Fibroblast of villous mesenchyme (primary cell): Measurements from ENCODE around the gene FRMD8. TPM values are rescaled to one million over a fixed set of nuclear protein-coding genes. Genes with fewer than 3 reads are reported as not detected.

Experiments used
- DNase-seq: peaks from one replicate; pipeline ENCODE4 v3.0.0-alpha.2; 2010; ENCODE audit warnings: low read depth
- H3K4me3 ChIP-seq: 2 replicates; pipeline ENCODE4 v1.5.1; 2011; ENCODE audit warnings: low read depth, mild to moderate bottlenecking, low read length
- CTCF ChIP-seq: IDR thresholded peaks from 2 replicates; pipeline ENCODE4 v1.5.1; 2012; ENCODE audit warnings: low read depth, mild to moderate bottlenecking, low read length; ENCODE audit not compliant: insufficient read depth
- total RNA-seq: library from RNA; depleted of rRNA; stranded (reverse); fragments of >200 nt; gene quantifications from 2 replicates; pipeline ENCODE4 v1.2.3, GENCODE V29; 2012

Gene FRMD8
- total RNA-seq, 1 donor: 44.5 TPM

GRCh38 chr11:65402790-65403189, 16.4 kb downstream of the FRMD8 start:
- no peak for TF ChIP-seq CTCF
- DNase-seq: no peak
- no peak overlapping the region for H3K4me3 ChIP-seq

GRCh38 chr11:65403607-65404121, 17.2 kb downstream of the FRMD8 start:
- TF ChIP-seq CTCF: no peak

GRCh38 chr11:65404210-65404609, 17.8 kb downstream of the FRMD8 start:
- no peak for DNase-seq

More at GRCh38 chr11:65403607-65404121, 17.2 kb downstream of the FRMD8 start:
- no peak overlapping the region for H3K4me3 ChIP-seq
- no peak for DNase-seq

GRCh38 chr11:65404638-65405339, 18.4 kb downstream of the FRMD8 start:
- TF ChIP-seq CTCF: no peak
- no peak for DNase-seq

More at GRCh38 chr11:65404210-65404609, 17.8 kb downstream of the FRMD8 start:
- TF ChIP-seq CTCF: no peak
- H3K4me3 ChIP-seq: no peak overlapping the region

GRCh38 chr11:65410936-65411680, 24.7 kb downstream of the FRMD8 start:
- TF ChIP-seq CTCF: no peak
- no peak for DNase-seq
- H3K4me3 ChIP-seq: no peak overlapping the region

More at GRCh38 chr11:65404638-65405339, 18.4 kb downstream of the FRMD8 start:
- H3K4me3 ChIP-seq: no peak overlapping the region

GRCh38 chr11:65411681-65412070, 25.2 kb downstream of the FRMD8 start:
- no peak for TF ChIP-seq CTCF
- H3K4me3 ChIP-seq: no peak overlapping the region
- DNase-seq: no peak
